GM18520 (cell line): Measurements from ENCODE around the gene PRAF2.
A peak's percentile ranks its signal among the peaks of the same experiment; 100 is the strongest.

Experiments used
- ATAC-seq: cut with Tn5 transposase; IDR thresholded peaks from one replicate; pipeline ENCODE4 v1.9.1; 2021; ENCODE audit not compliant: unreplicated experiment

PRAF2 gene, protein sequence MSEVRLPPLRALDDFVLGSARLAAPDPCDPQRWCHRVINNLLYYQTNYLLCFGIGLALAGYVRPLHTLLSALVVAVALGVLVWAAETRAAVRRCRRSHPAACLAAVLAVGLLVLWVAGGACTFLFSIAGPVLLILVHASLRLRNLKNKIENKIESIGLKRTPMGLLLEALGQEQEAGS

DNA sequence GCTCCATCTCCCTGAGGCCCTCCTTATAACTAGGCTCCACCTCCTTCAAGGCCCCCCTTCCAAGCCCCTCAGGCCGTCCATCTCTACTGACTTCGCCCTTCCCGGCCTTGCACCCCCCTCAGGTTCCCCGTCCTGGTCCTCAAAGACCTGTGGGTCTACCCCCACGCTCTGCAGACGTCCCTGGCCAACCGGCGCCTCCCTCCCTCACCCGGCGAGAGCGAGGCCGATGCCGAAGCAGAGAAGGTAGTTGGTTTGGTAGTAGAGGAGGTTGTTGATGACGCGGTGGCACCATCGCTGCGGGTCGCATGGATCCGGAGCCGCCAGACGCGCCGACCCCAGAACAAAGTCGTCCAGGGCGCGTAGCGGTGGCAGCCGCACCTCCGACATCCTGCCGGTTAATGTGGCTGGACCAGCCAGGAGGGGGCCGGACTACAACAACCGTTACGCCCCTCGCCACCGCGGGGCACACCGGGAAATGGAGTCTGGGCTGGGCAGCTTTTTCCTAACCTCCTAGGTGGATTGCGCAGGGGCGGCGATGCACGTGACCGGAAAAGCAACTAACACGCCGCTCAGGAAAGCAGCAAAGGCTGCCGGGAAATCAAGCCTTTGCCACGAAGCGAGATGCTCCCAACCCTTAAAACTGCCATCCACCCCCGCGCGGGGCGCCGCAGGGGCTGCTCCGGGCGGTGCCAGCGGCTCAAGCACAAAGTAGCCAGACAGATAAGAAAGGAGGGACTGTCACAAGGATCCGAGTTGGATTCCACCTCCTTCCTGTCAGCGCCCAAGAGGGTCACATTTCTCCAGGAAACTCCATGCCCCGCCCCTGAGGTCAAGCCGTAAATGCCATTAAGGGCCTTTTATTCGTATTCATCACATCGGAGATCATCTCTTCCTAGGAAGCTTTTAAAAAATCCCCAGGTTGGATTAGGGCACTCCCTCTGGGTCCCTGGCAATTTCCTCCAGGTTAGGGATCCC, at the start of gene PRAF2:
Gene PRAF2, minus strand, starts transcription at position 402 of the 975 bp plus-strand sequence. Its CDS starts 15 bp downstream, at position 387.
- ATAC-seq = peak; percentile 60

DNA sequence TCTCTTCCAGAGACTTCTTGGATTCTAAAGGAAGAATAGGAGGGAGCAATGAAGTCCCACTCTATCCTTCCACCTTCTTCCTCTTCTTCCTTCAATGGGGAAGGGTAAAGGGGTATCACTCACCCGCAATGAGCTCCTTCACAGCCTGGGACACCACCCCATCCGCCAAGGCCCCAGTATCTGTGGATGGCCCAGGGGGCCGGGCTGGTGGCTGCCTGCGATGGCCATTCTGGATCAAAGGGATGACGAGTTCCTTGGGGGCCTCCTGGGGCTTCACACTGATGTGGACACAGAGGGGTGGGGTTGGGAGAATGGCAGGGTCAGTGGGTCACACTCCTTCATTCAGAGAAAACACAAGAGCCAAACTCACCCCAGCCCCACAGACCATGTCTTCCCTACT, 48.7 kb upstream of the PRAF2 start:
- ATAC-seq = no peak

DNA sequence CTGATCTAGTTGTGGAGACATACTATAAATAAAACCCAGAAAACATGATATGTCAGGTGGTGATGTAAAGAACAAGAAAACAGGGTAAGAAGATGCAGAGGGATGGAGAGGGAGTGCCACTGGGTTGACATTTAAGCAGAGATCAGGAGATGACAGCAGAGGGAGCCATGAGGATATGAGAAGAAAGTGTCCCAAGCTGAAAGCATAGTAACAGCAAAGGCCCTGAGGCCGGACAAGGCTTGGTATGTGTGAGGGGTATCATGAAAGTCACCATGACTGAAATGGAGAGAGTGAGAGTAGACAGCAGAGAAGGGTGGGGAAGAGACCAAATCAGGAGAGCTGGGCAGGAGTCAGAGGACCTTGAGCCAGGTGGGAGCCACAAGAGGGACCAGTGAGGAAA, 46.3 kb upstream of the PRAF2 start:
- ATAC-seq = no peak

DNA sequence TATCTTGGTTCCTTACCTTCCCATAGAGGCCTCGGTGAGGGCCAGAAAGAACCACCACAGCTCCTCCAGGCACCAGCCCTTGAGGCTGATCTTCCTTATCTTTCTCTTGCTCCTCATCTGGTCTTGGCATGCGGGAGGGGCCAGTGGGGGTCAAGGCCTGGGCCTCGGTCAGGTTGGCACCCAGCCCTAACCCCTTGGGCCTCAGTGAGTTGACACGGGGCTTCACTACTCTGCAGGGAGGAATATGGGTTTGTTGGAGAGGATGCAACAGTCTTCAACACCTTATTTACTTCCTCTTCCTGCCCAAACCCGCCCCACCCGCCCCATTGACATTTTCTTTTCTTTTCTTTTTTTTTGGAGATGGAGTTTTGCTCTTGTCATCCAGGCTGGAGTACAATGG, 43.8 kb upstream of the PRAF2 start:
- no peak for ATAC-seq

DNA sequence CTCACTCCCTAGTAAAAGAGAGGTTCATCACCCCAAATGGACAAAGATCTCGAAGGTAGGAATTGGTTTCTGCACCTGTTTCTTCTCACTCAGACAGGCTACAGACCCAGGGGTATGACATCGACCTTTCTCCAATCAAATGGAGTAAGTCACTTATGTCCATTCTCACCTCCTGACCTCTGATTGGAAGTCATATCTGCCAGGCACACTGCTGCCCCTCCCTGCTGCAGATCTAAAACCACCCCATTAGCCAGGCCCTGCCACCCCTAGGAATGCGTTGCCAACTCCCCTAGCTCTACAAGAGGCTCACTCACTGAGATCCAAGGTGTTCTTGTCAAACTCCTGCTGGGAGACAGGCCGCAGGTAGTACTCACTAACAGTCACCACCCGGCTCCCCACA, 42.9 kb upstream of the PRAF2 start:
- ATAC-seq = no peak

DNA sequence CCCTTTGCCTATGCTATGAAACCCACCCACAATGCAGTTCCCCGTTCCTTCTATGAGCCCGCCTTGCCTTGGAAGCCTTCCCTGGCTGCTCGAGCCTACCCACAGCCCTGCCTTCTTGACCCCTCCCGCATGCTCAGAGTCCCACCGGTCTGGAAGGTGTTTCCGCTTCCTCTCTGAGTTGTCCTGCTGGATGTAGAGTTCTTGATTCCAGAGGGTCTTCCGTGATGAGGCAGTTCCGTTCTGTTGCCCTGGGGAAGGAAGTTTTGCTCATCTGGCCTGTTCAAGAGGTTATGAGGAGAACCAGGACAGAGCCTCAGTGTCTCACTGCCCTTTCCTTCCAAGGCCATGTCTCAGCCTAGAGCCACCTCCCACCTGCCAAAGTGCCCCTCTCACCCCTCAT, 42.3 kb upstream of the PRAF2 start:
- ATAC-seq = no peak

DNA sequence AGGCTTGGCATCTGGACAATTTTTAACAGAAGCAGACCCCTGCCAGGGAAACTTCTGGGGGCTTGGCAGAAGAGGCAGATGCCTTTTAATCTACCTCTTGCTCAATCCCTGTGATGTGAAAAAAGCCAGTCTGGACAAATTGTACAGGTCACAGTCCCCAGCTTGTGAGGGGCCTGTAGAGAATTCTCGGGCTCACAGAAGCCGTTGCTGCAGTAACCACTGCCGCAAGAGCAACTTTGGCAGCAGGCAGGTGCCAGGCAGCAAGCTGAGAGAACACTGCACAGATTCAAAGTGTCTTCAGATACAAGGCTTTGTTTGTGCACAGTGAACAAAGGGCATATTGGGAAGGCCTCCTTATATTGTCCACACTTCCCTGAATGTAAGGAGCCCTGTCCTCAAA, 38.0 kb upstream of the PRAF2 start:
- no peak for ATAC-seq

DNA sequence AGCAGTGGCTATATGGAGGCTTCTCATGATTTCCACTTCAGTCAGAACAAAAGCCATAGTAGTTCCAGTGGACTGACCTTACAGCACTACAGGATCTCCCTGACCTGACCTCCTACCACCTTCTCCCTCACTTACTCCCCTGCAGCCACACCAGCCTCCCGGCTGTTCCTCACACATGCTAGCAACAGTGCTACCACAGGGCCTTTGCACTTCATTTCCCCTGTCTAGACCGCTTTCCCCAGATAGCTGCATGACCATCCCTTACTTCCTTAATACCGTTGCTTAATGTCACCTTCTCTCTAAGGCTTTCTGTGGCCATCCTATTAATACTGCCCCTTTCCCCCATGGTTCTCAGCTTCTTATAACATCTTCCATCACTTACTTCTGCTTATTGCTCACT, 36.6 kb upstream of the PRAF2 start:
- ATAC-seq = no peak

DNA sequence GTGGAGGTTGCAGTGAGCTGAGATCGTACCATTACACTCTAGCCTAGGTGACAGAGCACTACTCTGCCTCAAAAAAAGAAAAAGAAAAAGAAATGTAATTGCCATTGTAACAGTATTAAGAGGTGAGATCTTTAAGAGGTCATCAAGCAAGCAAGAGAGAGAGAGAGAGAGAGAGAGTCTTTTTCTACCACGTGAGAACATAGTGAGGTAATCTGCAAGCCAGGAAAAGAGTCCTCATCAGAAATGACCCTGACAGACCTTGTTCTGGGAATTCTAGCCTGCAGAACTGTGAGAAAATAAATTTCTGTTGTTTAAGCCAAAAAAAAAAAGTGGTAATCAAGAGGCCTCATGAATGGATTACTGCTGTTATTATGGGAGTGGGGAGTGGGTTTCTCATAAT, 34.8 kb upstream of the PRAF2 start:
- no peak for ATAC-seq

DNA sequence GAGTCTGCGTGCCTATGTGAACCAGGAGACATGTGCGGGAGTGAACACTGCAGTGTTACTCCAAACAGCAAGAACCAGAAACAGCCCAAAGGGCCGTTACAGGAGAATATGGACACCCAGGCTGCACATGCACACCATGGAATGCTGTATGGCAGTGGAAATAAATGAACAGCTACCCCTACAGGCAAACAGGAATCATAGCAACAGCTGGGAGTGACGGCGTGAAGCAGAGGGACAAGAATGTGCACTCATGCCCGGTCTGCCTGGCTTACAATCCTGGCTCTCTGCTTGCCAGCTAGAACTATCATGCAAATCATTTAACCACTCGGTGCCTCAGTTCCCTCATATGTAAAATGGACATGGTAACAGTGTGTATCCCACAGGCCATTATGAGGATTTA, 33.1 kb upstream of the PRAF2 start:
- no peak for ATAC-seq

DNA sequence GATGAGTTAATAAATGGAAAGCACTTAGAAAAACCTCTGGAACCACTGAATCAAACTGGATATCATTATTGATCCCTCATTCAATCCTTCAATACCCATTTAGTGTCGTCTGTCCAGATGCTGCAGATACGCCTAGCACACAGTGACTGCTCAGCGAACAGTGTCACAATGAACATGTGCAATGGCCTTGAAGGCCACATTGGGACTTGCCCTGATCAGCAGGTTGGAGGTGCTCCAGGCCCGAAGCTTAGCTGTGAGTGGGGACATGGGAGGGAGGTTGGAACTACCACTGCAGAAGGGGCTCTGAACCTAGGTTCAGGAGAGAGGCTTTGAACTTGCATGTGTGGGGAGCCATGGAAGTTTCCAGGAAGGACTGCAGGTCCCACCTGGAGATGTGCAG, 32.5 kb upstream of the PRAF2 start:
- ATAC-seq = no peak

DNA sequence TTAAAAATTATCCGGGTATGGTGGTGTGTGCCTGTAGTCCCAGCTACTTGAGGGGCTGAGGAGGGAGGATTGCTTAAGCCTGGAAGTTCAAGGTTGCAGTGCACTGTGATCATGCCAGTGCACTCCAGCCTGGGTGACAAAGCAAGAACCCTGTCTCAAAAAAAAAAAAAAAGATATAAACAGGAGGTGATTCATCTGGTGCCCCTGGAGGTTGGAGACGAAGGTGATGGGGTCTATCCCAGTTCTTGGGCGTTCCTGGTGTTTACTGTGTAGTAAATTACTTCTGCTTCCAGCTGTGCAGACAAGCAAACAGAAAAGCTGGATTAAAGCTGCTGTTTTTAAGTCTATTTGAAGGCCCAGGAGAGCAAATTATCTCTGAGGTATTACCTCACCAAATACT, 29.8 kb upstream of the PRAF2 start:
- no peak for ATAC-seq

DNA sequence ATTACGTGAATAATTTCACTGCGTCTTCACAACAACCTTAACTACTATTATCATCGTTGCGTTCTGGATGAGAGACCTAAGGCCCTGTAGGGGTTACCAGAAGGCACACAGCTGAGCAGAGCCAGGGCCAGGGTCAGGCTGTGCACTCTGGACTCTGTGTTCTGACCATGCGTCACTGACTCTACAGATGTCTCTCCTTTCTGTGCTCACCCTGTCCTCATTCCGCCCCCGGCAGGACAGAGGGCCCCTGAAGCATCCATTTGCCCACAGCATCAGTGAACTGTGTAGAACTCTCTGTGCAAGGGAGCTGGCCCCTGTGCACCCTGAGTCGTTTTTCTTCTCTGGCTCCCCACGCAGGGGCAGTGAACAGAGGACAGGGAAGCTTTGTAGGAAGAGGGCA, 28.4 kb upstream of the PRAF2 start:
- ATAC-seq = no peak

DNA sequence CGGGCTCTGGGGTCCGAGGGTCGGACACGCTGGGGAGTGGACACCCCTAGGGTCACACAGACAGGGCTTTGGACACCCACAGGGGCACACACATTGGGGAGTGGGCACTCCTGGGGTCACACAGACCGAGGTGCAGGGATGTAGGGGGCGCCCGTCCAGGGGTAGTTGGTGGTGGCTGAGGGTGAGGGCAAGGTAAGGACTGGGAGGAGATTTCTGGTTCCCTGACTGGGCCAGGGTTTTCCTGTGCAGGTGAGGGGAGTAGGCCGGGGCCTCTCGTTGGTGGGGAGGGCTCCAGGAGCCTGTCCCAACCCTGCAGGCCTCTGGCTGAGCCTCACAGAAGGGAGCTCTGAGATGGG, 27.8 kb upstream of the PRAF2 start:
- no peak for ATAC-seq

DNA sequence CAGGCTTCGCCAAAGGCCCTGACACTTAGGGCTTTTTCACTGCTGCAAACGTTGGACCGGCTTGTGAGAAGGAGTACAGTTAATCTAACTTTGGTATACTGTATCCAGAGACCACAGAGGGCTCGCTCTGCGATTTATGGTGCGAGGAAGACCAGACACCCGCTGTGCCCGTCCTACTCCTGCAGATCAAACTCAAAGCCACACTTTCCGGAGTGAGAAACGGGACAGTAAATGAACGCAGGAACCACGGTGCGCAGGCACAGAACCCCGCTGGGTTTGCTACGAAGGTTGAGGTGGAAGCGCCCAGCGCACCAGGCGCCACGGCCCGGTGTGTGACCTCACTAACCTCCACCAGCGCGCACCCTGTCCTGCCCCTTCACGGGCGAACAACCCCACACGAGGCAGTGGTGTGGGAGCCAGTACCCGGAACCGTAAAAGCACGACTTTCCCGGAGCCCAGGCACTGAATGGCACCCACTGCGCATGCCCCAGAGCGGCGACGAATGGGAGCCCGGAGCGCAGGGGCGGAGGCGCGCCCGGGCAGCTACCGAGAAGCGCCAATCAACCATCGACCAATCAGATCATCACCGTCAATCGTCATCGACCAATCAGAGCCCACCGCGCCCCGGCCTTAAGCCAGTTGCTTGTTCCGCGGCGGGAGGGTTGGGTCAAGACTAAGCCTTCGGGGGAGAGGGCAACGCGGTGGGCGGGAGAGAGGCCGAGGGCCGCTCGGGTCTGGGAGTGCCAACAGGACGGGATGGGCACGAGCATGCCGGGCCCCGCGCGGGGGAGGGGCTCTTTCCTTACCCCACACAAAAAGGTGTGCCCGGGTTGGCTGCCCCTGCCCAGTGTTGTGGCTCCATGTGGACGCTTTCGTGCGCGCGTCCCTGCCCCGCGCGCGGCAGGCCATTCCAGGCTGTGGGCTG, 27.2 kb upstream of the PRAF2 start:
- ATAC-seq = peak; percentile 98

DNA sequence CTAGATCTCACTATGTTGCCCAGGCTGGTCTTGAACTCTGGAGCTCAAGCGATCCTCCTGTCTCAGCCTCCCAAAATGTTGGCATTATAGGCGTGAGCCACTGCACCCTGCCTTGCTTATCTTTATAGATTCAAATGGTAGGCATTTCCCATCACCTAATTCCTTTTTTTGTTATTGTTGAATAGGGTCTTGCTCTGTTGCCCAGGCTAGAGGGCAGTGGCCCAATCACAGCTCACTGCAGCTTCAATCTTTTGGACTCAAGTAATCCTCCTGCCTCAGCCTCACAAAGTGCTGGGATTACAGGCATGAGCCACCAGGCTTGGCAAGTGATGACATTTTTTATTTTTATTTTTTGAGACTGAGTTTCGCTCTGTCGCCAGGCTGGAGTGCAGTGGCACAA, 22.6 kb upstream of the PRAF2 start:
- no peak for ATAC-seq

DNA sequence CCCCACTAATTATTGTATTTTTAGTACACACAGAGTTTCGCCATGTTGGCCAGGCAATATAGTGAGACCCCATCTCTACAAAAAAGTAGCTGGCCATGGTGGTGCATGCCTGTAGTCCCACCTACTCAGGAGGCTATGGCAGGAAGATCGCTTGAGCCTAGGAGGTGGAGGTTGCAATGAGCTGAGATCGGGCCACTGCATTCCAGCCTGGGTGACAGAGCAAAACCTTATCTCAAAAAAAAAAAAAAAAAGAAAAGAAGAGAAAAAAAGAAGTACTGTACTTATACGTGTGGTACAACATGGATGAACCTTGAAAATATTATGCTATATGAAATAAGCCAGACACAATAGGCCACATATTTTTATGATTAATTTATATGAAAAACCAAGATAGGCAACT, 15.8 kb upstream of the PRAF2 start:
- no peak for ATAC-seq

DNA sequence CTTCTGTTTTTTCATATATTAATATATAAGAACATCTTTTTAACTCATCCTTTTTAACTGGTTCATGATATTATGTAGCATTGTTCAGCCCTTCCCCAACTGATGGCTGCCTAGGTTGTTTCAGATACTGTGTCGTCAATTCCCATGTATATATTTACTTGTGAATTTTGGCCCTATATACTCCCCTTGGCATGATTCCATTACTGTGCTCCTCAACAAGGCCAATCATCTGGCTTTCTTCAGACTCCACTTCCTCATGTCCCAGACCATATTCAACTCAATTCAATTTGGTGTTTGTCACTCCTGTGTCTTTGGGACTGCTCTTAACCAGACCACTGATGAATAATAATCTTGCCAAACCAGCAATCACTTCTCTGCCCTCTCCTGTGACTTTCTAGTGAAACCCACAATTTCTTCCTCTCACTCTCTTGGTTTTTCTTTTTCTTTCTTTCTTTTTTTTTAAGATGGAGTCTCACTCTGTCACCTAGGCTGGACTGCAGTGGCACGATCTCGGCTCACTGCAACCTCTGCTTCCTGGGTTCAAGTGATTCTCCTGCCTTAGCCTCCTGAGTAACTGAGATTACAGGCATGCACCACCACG, 8.6 kb upstream of the PRAF2 start:
- no peak for ATAC-seq

DNA sequence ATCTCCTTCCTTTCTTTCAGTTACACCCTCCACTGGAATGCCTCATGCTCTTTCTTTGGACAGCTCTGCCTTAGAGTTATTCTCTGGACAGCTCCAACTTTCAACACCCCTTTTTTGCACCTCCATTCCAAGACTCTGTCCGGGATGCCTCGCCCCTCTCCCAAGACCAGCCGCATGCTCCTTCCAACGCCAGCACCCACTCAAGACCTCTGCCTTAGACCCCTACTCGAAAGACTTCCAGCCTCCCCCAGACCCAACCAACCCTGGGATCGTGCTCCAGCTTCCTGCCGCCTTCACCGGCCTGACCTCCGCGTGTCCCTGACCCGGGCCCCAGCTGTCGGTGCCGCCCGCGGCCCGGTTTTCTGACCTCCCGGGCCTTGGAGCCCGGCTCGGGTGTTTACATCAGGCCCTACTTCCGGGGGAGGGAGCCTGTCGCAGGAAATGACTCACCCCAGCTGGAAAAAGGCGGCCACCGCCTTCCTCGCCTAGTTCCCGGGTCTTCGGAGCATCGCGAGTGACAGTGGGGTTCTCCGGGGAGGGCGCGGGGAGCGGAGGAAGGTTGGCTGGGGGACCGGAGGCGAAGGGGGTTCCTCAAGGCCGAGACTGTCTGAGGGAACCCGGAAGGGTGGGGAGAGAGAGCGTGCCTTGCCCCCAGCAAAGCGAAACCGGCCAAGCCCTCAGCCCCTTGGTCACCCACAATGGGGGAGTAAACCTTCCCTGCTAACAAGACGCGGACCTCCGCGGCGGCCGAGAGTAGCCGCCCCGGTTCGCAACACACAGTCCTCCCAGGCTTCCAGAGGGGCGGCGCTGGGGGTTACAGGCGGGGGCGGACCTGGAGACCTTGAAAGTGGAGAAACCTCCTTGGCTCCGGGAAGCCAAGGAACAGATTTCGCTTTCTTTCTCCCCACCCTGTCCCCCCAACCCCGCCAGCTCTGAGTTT, 6.0 kb upstream of the PRAF2 start, which contains the start of gene WDR45:
Gene WDR45, minus strand, starts transcription at position 399 of the 940 bp plus-strand sequence. CDS start 1,792 bp downstream, outside the sequence.
- no peak for ATAC-seq

DNA sequence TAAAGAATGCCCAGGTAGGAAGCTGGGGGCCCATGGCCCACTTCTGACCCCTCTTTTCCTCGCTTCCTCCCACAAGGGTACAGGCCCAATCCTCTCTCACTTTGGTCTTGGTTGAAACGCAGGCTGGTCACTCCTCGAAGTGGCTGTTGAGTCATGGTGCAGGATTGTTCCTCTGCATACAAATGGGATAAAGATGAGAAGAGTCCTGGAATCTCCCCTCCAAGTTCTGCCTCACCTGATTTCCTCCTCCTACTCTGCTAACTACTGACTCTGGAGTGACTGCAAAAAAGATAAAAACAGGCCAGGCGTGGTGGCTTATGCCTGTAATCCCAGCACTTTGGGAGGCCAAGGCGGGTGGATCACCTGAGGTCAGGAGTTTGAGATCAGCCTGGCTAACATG, 4.1 kb upstream of the PRAF2 start:
- ATAC-seq = no peak
